ENCODE measurements around the gene CD8A. TPM values are rescaled to one million over a fixed set of nuclear protein-coding genes. Genes with fewer than 3 reads are reported as not detected.
A peak's percentile ranks its signal among the peaks of the same experiment; 100 is the strongest.

Gene CD8A
- total RNA-seq, 2 experiments from 2014 or later = 419 to 432 TPM

- Mint-ChIP-seq H3K27me3 (no peaks in the 10 kb centered on the region), H3K4me3 (peak overlapping the region; percentile 91)
Observed at GRCh38 chr2:86825693-86826381, 35.1 kb upstream of the CD8A start.

GRCh38 chr2:86825036-86825692 is 34.5 kb upstream of the CD8A start:
- DNase-seq = peak; percentile 70
- Mint-ChIP-seq H3K4me1 (ENCODE audit: low read depth) (peaks cover 80% of the 10 kb centered on the region), H3K9me3 (peaks cover 5% of the 10 kb centered on the region), H3K27me3 (no peaks in the 10 kb centered on the region), H3K27ac (peak overlapping the region; percentile 93), H3K36me3 (ENCODE audit: low read depth) (peaks cover 41% of the 10 kb centered on the region), H3K4me3 (peak overlapping the region; percentile 91)
- no peak for ATAC-seq
- ChIA-PET POLR2A (interaction anchor here (0.9 to 12.6 kb wide), 7 partner anchors 10 to 39 kb away, joined by 3 to 129 read pairs (median 23); partner anchors contain the start of gene CD8A), CTCF (interaction anchor here (1.3 to 4.2 kb wide), 5 partner anchors 13 to 60 kb away, joined by 4 to 28 read pairs (median 7); partner anchors contain the start of gene CD8A)
- TF ChIP-seq CTCF (IDR thresholded peaks at IDR 0.05) = no peak
- intact Hi-C loops (cut with micrococcal nuclease) = loop anchor here (2.0 kb wide), 1 partner anchor 34 kb away; the partner anchor contains the start of gene CD8A

More at GRCh38 chr2:86825693-86826381, 35.1 kb upstream of the CD8A start:
- TF ChIP-seq CTCF (IDR thresholded peaks at IDR 0.05) = no peak
- DNase-seq = peak; percentile 90
- POLR2A ChIA-PET = interaction anchor here (1.3 to 12.6 kb wide), 5 partner anchors 9 to 39 kb away, joined by 6 to 129 read pairs (median 42); partner anchors contain the start of gene CD8A
- ATAC-seq = peak; percentile 78
- Mint-ChIP-seq H3K9me3 (peaks cover 5% of the 10 kb centered on the region), H3K36me3 (ENCODE audit: low read depth) (peaks cover 41% of the 10 kb centered on the region), H3K27ac (peak overlapping the region; percentile 93), H3K4me1 (ENCODE audit: low read depth) (peaks cover 74% of the 10 kb centered on the region)
- intact Hi-C loops (cut with micrococcal nuclease) = loop anchor here (2.0 kb wide), 1 partner anchor 35 kb away; the partner anchor contains the start of gene CD8A
- CTCF ChIA-PET = interaction anchor here (1.3 to 4.2 kb wide), 4 partner anchors 13 to 40 kb away, joined by 4 to 28 read pairs (median 6); partner anchors contain the start of gene CD8A

- POLR2A ChIA-PET = interaction anchor here (1.8 to 12.6 kb wide), 6 partner anchors 9 to 37 kb away, joined by 9 to 129 read pairs (median 18); partner anchors contain the start of gene CD8A
- Mint-ChIP-seq H3K4me3 (peak overlapping the region; percentile 91), H3K36me3 (ENCODE audit: low read depth) (peaks cover 44% of the 10 kb centered on the region), H3K27ac (peak overlapping the region; percentile 93), H3K9me3 (peaks cover 5% of the 10 kb centered on the region), H3K4me1 (ENCODE audit: low read depth) (peaks cover 79% of the 10 kb centered on the region), H3K27me3 (no peaks in the 10 kb centered on the region)
- intact Hi-C loops (cut with micrococcal nuclease) = no loop called here
- ATAC-seq = no peak
- DNase-seq = peak; percentile 56
- no peak for TF ChIP-seq CTCF (IDR thresholded peaks at IDR 0.05)
- CTCF ChIA-PET = interaction anchor here (1.2 to 3.9 kb wide), 2 partner anchors 13 to 20 kb away, joined by 3 to 18 read pairs; no protein-coding TSS in a partner anchor
Observed at GRCh38 chr2:86822668-86823345, 32.1 kb upstream of the CD8A start.

- DNase-seq = no peak
- ChIA-PET POLR2A (interaction anchor here (1.1 to 12.6 kb wide), 9 partner anchors 8 to 36 kb away, joined by 3 to 129 read pairs (median 11); partner anchors contain the start of gene CD8A), CTCF (interaction anchor here (1.2 to 3.9 kb wide), 3 partner anchors 10 to 13 kb away, joined by 4 to 18 read pairs (median 7); no protein-coding TSS in a partner anchor)
- Mint-ChIP-seq H3K4me3 (peak overlapping the region; percentile 72), H3K9me3 (peaks cover 5% of the 10 kb centered on the region), H3K36me3 (ENCODE audit: low read depth) (peaks cover 42% of the 10 kb centered on the region), H3K27ac (peak overlapping the region; percentile 97), H3K4me1 (ENCODE audit: low read depth) (peaks cover 78% of the 10 kb centered on the region), H3K27me3 (no peaks in the 10 kb centered on the region)
- TF ChIP-seq CTCF (IDR thresholded peaks at IDR 0.05) = no peak
- ATAC-seq = no peak
- intact Hi-C loops (cut with micrococcal nuclease) = no loop called here
Observed at GRCh38 chr2:86821842-86822241, 31.1 kb upstream of the CD8A start.

Measured in activated CD8-positive, alpha-beta T cell treated with anti-CD3 and anti-CD28 coated beads for 36 hours (primary cell).